ENCODE data around the gene DRD3.
A peak's percentile ranks its signal among the peaks of the same experiment; 100 is the strongest.

DRD3 gene

DNA sequence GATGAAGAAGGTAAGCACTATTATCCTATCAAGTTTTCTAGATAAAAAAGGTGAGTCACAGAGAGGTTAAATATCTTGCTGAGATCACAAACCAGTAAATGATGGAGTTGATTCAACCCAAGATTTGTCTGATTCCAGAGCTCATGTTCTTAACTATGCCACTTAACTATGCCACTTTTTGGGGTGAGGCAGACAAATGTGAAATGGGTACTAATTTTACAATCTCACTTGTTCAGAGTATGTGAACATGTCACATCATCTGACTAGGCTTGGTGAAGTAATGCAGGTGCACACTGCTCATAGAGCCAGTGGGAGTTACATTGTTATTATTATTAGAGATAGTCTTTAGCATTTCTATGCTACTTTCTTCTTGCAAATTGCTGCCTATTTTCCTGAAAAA is 2.0 kb downstream of the DRD3 start:
- DNase-seq: no peak

- DNase-seq: no peak
These were observed 2.4 kb downstream of the DRD3 start for GRCh38 chr3:114176487-114176886.

DNA sequence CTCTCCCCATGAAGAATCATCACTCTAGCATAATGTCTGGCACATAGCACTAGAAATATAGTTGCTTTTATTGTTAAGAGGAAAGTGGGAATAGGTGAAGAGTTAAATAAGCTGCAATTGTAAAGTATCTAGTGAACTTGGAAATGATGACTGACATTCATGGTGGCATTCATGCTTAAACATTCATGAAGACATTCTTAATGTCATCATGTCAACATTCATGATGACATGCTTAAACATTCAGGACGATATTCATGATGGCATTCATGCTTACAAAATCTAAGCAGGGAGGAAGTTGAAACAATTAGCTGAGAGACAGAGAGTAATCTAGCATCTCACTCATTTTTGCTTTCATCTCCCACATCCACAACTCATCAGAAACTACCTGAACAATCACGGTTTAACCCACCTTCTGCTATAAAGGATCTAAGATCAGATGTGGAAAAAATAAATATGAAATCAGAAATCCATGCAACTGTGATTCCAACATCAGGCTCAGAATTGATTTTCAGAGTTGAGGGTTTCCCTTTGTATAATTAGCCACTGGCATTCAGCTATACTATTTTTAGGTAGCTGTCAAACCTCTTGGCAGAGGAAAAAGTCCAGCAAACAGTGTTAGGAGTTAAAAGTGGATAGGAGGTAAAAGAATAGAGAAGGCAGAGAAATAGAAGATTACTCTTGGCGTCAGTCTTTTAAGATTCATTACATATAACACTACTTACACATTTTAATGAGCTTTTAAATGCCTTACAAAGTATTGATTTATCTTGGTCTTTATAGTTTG is 3.5 kb downstream of the DRD3 start:
- DNase-seq: no peak

DNA sequence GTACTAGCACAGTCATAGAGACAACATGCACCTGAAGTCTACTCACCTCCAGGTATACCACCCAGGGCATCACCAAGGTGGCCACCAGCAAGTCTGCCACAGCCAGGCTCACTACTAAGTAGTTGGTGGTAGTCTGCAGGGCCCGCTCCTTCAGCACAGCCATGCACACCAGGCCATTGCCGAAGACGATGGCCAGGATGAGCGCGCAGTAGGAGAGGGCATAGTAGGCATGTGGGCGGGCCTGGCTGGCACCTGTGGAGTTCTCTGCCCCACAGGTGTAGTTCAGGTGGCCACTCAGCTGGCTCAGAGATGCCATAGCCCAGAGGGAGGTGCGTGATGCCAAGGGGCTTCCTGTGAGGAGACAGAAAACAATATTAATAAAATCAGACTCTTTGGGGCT is 7.2 kb downstream of the DRD3 start:
- no peak for DNase-seq

- no peak for DNase-seq
These were observed 10.7 kb downstream of the DRD3 start for GRCh38 chr3:114168150-114168549.

DNA sequence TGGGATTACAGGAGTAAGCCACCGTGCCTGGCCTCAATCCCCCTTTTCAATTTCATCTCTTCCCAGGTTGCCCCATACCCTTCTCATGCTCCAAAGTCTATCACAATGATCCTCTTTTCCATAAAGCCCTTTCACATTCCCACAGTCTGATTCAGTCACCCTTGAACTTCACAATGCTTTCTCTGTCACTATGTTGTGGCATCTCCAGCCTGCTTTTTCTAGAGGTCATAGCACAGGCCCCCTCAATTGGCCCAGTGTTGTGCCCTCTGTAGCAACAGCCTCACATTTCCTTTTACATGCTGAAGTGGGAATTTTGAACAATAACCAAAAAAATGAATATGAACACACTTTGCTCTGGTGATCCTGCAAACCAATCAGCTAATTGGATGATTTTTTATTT is 21.5 kb downstream of the DRD3 start:
- no peak for DNase-seq

- peak; percentile 14 for DNase-seq
These were observed 23.5 kb downstream of the DRD3 start for GRCh38 chr3:114155370-114155821.

- DNase-seq: no peak
These were observed 24.5 kb downstream of the DRD3 start for GRCh38 chr3:114154321-114154821.

GRCh38 chr3:114152519-114153151 is 26.2 kb downstream of the DRD3 start:
- DNase-seq: peak; percentile 86

GRCh38 chr3:114151091-114151490 is 27.8 kb downstream of the DRD3 start:
- no peak for DNase-seq

- DNase-seq: no peak
These were observed 31.6 kb downstream of the DRD3 start for GRCh38 chr3:114147251-114147650.

- DNase-seq: no peak
These were observed 33.8 kb downstream of the DRD3 start for GRCh38 chr3:114144909-114145688.

- DNase-seq: no peak
These were observed 35.0 kb downstream of the DRD3 start for GRCh38 chr3:114143817-114144216.

GRCh38 chr3:114139836-114140235 is 39.0 kb downstream of the DRD3 start:
- DNase-seq: no peak

DNA sequence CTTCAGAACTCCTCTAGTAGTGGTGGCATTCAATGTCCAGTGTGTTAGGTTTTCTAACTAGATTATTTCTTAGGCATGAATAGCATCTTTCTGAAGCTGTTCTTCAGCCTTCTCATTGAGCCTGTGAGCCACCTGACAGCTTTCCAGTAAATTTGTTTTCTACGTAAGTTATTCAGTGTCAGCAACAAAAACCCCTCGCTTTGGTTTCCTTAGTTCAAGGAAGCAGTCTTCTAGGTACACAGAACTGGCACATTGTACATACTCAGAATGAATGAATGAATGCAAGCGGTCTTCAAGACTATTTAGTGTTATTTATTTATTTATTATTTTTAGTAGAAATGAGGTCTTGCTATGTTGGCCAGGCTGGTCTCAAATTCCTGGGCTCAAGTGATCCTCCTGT is 44.9 kb downstream of the DRD3 start:
- DNase-seq: no peak

GRCh38 chr3:114132500-114132899 is 46.4 kb downstream of the DRD3 start:
- DNase-seq: no peak

DNA sequence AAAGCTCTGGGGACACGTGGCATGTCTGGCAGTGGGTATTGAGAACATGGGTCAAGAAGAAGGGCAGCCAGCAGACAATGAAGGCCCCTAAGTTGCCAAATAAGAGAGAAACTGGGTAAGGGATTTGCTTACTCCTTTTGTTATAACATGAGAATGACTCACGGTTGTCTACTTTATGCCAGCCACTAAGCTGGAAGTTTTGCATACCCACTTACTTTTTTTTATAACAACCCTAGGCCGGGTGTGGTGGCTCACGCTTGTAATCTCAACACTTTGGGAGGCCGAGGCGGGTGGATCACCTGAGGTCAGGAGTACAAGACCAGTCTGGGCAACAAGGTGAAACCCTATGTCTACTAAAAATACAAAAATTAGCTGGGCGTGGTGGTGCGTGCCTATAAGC is 50.0 kb downstream of the DRD3 start:
- DNase-seq: no peak

GRCh38 chr3:114128231-114128630 is 50.6 kb downstream of the DRD3 start:
- no peak for DNase-seq

DNA sequence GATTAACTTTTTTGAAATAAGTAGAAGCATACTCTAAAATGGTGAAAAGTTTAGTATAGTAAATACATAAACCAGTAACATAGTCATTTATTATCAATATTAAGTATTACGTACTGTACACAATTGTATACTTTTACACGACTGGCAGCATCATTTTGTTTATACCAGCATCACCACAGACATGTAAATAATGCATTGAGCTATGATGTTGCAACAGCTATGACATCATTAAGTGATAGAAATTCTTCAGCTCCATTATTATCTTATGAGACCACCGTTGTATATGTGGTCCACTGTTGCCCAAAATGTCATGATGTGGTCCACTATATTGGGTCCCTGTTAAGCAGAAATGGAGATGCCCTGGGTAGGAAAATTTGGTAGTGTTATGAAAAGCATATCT is 51.3 kb downstream of the DRD3 start:
- DNase-seq: no peak

DNA sequence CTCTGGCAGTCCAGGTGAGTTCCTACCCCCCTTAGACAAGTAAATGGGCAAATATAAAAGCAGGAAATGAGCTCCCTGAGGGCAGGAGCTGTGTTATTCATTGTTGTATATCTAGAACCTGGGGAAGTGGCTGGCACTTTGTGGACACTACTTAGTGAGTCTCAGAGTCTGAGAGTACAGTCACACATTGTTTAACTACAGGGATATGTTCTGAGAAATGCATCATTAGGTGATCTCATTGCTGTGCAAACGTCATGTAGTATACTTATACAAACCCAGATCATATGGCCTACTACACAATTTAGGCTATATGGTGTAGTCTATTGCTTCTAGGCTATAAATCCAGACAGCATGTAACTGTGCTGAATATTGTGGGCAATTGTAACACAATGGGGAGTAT is 52.4 kb downstream of the DRD3 start:
- DNase-seq: no peak

GRCh38 chr3:114122027-114122709 is 56.7 kb downstream of the DRD3 start:
- no peak for DNase-seq

GRCh38 chr3:114120211-114120610 is 58.6 kb downstream of the DRD3 start:
- no peak for DNase-seq

GRCh38 chr3:114119776-114120175 is 59.1 kb downstream of the DRD3 start:
- DNase-seq: no peak

Measured in CD4-positive, alpha-beta T cell treated with Interleukin-21 for 1 hour (primary cell).